Nephron progenitor cell (in vitro differentiated cells): Measurements from ENCODE around the gene TRAFD1.

Source experiments
- DNase-seq: peaks from one replicate; pipeline ENCODE4 v3.0.0; 2021
- H3K27ac Mint-ChIP-seq: 2 replicates; pipeline ENCODE4 v1.8.0; 2021; ENCODE audit warnings: mild to moderate bottlenecking, moderate library complexity, mixed read lengths
- H3K27me3 Mint-ChIP-seq: 2 replicates; pipeline ENCODE4 v1.8.0; 2021; ENCODE audit warnings: mild to moderate bottlenecking, low read depth, mixed read lengths; ENCODE audit not compliant: poor library complexity
- H3K36me3 Mint-ChIP-seq: 2 replicates; pipeline ENCODE4 v1.8.0; 2021; ENCODE audit warnings: low read depth, mixed read lengths
- H3K4me1 Mint-ChIP-seq: 2 replicates; pipeline ENCODE4 v1.8.0; 2021; ENCODE audit warnings: mixed read lengths
- H3K4me3 Mint-ChIP-seq: 2 replicates; pipeline ENCODE4 v1.8.0; 2021; ENCODE audit warnings: mild to moderate bottlenecking, moderate library complexity, mixed read lengths
- H3K9me3 Mint-ChIP-seq: 2 replicates; pipeline ENCODE4 v1.8.0; 2021; ENCODE audit warnings: mild to moderate bottlenecking, moderate library complexity, mixed read lengths
- CTCF ChIP-seq: fragments of 200-600 bp; sonication (generic); IDR thresholded peaks from 2 replicates; pipeline ENCODE4 v1.5.0; 2021; ENCODE audit warnings: antibody characterized with exemption

The TRAFD1 gene

DNA sequence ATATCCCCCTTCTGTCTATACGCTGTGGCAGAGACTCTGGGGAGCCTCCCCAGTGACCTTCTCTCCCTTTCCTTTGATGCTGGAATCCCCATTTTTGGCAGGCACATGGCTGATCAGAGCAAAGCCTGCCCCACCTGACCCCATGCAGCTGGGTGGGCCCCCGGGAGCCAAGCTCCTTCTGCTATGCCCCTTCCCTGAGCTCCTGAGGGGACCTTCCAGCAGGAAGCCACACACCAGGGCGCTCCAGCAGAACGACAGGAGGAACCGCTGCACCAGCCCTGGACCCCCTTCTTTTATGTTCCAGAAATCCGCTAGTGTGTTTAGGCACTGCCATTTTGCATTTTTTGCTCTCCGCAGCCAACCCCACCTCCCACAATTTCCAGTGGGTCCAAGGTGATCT lies 44.6 kb downstream of the TRAFD1 start:
- Mint-ChIP-seq H3K27ac (peak overlapping the region; percentile 85), H3K36me3 (peaks cover 25% of the 10 kb centered on the region), H3K4me1 (no peaks in the 10 kb centered on the region), H3K4me3 (no peak overlapping the region), H3K27me3 (no peaks in the 10 kb centered on the region), H3K9me3 (no peaks in the 10 kb centered on the region)
- TF ChIP-seq CTCF: no peak
- no peak for DNase-seq

GRCh38 chr12:112170376-112170775 lies 45.0 kb downstream of the TRAFD1 start:
- DNase-seq: peak; percentile 25
- Mint-ChIP-seq H3K9me3 (no peaks in the 10 kb centered on the region), H3K4me1 (no peaks in the 10 kb centered on the region), H3K27me3 (no peaks in the 10 kb centered on the region), H3K36me3 (peaks cover 29% of the 10 kb centered on the region), H3K27ac (peak overlapping the region; percentile 85), H3K4me3 (no peak overlapping the region)
- peak; percentile 33 for TF ChIP-seq CTCF

DNA sequence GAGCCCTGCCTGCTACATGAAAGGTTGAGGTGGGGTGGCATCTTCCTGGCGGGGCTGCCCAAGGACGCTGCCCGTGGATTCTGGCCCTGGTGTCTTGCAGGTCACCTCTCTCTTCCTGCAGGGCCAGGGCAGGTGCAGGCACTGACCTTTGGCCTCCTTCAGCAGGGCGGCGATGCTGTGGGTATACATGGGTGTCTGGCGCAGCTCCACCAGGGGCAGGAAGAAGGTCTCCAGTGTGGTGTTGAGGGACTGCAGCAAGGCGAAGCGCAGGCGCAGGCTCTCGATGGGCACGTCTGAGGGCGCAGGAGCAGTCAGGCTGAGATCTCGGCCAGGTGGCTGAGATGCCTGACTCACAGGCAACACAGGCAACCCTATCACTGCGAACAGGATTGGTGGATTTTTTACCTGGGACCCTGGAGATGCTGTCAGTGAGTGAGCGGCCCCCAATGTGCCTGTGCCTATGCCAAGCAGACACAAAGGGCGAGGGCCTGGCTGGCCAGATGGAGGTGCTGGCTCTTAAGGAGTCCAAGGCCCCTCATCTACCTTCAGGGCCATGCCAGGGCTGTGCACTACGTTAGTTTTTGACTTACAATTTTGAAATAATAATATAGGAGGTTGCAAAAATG lies 45.7 kb downstream of the TRAFD1 start:
- no peaks in the 10 kb centered on the region for H3K4me1 Mint-ChIP-seq
- no peaks in the 10 kb centered on the region for H3K9me3 Mint-ChIP-seq
- no peak overlapping the region for H3K4me3 Mint-ChIP-seq
- no peak overlapping the region for H3K27ac Mint-ChIP-seq
- no peak for TF ChIP-seq CTCF
- DNase-seq: no peak
- H3K27me3 Mint-ChIP-seq: no peaks in the 10 kb centered on the region
- H3K36me3 Mint-ChIP-seq: peaks cover 36% of the 10 kb centered on the region

DNA sequence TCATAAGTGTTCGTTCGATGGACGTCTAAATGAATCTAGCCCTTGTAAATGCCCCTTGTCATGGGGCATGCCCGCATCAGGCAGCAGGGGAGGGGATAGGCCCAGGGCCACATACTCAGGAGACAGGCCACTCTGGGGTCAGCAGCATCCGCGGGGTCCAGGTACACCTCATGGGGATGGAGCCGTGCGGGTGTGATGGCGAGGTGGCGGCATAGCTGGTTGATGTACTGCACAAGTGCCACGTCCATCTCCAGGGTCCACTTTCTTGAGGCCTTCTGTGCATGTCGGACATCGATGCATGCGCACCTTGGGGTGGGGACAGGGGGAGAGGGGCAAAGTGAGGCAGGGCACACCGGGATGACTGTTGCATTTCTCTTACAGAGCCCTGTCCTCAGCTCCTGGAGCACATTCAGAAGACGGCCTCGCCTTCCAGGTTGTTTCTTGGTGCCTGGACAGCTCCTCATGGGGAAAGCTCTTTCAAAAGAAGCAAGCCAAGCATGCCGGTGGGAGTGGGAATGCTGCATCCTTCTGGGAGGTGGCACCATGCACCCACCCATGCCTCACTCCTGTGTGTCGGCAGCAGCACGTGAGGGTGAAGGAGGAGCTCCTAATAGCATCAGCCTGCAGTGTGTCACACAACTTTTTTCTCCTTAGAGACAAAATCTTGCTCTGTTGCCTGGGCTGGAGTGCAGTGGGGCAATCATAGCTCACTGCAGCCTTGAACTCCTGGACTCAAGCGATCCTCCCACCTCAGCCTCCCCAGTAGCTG lies 47.4 kb downstream of the TRAFD1 start:
- no peak overlapping the region for H3K27ac Mint-ChIP-seq
- TF ChIP-seq CTCF: no peak
- no peaks in the 10 kb centered on the region for H3K27me3 Mint-ChIP-seq
- DNase-seq: no peak
- no peaks in the 10 kb centered on the region for H3K9me3 Mint-ChIP-seq
- H3K36me3 Mint-ChIP-seq: peaks cover 48% of the 10 kb centered on the region
- H3K4me3 Mint-ChIP-seq: no peak overlapping the region
- H3K4me1 Mint-ChIP-seq: no peaks in the 10 kb centered on the region

GRCh38 chr12:112175361-112176155 lies 50.2 kb downstream of the TRAFD1 start:
- H3K27ac Mint-ChIP-seq: no peak overlapping the region
- H3K4me1 Mint-ChIP-seq: no peaks in the 10 kb centered on the region
- no peaks in the 10 kb centered on the region for H3K27me3 Mint-ChIP-seq
- no peak overlapping the region for H3K4me3 Mint-ChIP-seq
- no peak for TF ChIP-seq CTCF
- DNase-seq: no peak
- H3K36me3 Mint-ChIP-seq: peaks cover 61% of the 10 kb centered on the region
- H3K9me3 Mint-ChIP-seq: no peaks in the 10 kb centered on the region
